ENCODE results near the gene NR1H4.

DNA sequence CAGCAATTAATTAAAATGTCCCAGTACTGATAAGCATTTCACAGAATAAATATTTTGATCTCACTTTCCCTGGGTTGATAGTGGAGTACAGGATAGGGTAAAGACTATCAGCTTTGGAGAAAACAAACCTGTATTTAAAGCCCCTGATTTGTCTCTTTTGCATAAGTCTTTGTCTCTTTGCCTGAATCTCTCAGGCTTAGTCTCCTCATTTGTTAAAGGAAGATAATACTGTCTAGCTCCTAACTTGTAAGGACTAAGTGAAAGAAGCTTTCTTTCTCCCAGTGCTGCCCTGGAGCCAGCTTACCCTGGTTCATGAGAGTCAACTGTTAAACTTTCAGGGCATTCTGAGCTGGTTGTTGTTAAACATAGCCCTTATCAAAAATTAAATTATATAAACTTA, 5.5 kb upstream of the NR1H4 start:
- no peak for TF ChIP-seq POLR2A (IDR thresholded peaks at IDR 0.05)
- TF ChIP-seq, protein P1, sequence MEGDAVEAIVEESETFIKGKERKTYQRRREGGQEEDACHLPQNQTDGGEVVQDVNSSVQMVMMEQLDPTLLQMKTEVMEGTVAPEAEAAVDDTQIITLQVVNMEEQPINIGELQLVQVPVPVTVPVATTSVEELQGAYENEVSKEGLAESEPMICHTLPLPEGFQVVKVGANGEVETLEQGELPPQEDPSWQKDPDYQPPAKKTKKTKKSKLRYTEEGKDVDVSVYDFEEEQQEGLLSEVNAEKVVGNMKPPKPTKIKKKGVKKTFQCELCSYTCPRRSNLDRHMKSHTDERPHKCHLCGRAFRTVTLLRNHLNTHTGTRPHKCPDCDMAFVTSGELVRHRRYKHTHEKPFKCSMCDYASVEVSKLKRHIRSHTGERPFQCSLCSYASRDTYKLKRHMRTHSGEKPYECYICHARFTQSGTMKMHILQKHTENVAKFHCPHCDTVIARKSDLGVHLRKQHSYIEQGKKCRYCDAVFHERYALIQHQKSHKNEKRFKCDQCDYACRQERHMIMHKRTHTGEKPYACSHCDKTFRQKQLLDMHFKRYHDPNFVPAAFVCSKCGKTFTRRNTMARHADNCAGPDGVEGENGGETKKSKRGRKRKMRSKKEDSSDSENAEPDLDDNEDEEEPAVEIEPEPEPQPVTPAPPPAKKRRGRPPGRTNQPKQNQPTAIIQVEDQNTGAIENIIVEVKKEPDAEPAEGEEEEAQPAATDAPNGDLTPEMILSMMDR (IDR thresholded peaks at IDR 0.05): no peak
